ENCODE results near the gene SYNGR2.
A peak's percentile ranks its signal among the peaks of the same experiment; 100 is the strongest.

The SYNGR2 gene

GRCh38 chr17:78197147-78197832 is 28.9 kb downstream of the SYNGR2 start:
- DNase-seq (ENCODE audit: low read depth in 4 of 4, low spot score in 1 of 4): no peak

DNA sequence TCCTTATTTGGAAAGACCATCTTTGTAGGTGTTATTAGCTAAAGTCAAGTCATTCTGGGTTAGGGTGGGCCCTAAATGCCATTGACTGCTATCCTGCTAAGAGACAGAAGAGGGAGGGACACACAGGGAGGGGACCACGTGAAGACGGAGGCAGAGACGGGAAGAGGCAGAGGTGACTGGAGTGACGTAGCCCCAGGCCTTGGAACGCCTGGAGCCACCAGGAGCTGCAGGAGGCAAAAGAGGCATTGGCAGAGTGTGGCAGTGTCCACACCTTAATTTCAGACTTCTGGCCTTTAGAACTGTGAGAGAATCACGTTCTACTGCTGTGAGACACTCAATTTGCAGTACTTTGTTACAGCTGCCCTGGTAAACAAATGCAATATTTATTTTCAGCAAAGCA is 32.1 kb downstream of the SYNGR2 start:
- DNase-seq (ENCODE audit: low read depth in 4 of 4, low spot score in 1 of 4): no peak

DNA sequence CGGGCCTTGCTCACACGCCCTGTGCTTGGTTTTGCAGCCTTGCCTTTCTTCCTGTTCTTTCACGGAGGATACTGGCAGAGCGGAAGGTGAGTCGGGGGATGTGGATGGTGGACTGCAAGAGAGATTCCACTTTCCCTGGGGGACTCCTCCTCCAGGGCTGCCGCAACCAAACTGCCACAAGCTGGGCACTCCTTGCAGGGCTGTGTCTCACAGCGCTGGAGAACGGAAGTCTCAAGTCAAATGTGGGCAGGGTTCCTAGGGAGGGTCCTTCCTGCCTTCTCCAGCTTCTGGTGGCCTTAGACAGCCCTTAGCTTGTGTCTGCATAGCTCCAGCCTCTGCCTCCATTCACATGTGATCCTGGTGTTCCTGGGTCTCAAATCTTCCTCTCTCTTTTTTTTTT is 34.3 kb downstream of the SYNGR2 start:
- no peak for DNase-seq (ENCODE audit: low read depth in 4 of 4, low spot score in 1 of 4)

DNA sequence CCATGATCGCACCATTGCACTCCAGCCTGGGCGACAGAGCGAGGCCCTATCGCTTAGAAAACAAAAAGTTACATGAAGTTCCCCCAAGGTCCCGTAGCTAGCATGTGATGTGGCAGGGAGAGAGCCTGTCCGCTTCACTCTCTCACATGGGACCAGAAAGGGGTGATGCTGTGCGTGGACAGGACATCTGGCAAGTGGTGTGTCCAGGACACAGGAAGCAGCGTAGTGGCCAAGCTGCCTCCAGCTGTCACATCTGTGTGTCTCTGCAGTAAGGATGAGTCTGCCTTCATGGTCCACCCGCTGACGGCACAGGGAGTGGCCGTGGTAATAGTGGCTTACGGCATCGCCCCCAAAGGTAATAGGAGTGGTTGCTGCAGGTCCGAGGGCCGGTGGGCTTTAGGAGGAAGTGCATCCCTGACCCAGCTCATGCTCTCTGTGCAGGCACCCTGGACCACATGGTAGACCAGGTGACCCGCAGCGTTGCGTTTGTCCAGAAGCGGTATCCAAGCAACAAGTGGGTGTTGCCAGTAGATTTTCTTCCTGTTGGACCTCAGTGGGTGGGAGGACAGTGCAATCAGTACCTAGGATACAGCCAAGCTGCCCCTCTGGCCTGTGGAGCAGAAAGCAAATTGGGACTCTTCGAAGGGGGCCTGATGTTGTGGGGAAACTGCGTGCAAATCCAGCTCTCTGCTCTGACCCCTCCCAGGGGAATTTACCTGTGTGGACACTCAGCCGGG is 36.2 kb downstream of the SYNGR2 start:
- no peak for DNase-seq (ENCODE audit: low read depth in 4 of 4, low spot score in 1 of 4)

GRCh38 chr17:78205124-78205775 is 36.9 kb downstream of the SYNGR2 start:
- DNase-seq (ENCODE audit: low read depth in 4 of 4, low spot score in 1 of 4): no peak

- DNase-seq (ENCODE audit: low read depth in 4 of 4, low spot score in 1 of 4): no peak
These were observed 37.9 kb downstream of the SYNGR2 start for GRCh38 chr17:78206298-78206697.

- no peak for DNase-seq (ENCODE audit: low read depth in 4 of 4, low spot score in 1 of 4)
These were observed 40.1 kb downstream of the SYNGR2 start for GRCh38 chr17:78208486-78208885.

DNA sequence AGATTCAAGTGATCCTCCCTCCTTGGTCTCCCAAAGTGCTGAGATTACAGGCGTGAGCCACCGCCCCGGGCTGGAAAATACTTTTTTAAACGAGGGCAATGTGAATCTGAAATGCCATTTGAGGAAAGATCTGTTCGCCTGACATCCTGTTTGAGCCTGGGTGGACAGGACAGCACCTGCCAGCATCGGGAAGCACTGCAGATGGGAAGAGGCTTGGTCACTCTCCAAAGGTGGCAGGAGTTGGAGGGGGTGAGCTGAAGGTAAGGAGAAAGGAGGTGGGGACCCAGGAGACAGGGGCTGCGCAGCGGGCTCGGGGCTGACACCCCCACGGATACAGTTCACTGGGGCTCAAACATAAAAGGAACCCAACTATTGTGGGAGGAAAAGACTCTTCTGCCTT is 41.7 kb downstream of the SYNGR2 start:
- DNase-seq (ENCODE audit: low read depth in 4 of 4, low spot score in 1 of 4): no peak

GRCh38 chr17:78211032-78211431 is 42.7 kb downstream of the SYNGR2 start:
- no peak for DNase-seq (ENCODE audit: low read depth in 4 of 4, low spot score in 1 of 4)

GRCh38 chr17:78214016-78214705 is 45.8 kb downstream of the SYNGR2 start, which contains the start of gene BIRC5:
Gene BIRC5, plus strand, starts transcription at chr17:78214253. Its CDS starts 64 bp downstream, at chr17:78214317.
- DNase-seq (ENCODE audit: low read depth in 4 of 4, low spot score in 1 of 4): peak; percentile 86 to 92 (median 90)

DNA sequence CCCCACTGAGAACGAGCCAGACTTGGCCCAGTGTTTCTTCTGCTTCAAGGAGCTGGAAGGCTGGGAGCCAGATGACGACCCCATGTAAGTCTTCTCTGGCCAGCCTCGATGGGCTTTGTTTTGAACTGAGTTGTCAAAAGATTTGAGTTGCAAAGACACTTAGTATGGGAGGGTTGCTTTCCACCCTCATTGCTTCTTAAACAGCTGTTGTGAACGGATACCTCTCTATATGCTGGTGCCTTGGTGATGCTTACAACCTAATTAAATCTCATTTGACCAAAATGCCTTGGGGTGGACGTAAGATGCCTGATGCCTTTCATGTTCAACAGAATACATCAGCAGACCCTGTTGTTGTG is 46.3 kb downstream of the SYNGR2 start:
- DNase-seq (ENCODE audit: low read depth in 4 of 4, low spot score in 1 of 4): no peak

- DNase-seq (ENCODE audit: low read depth in 4 of 4, low spot score in 1 of 4): no peak
These were observed 51.2 kb downstream of the SYNGR2 start for GRCh38 chr17:78219396-78220150.

All from stimulated activated CD4-positive, alpha-beta T cell treated with anti-CD3 and anti-CD28 coated beads, Interleukin-1b, Interleukin-23, amount 100 ng/mL, for 24 hours (primary cell).